Measurements from ENCODE around the gene ZNF521. TPM values are rescaled to one million over a fixed set of nuclear protein-coding genes. Genes with fewer than 3 reads are reported as not detected.
A peak's percentile ranks its signal among the peaks of the same experiment; 100 is the strongest.

Gene ZNF521
- total RNA-seq, 3 donors from 2014 or later, result 30.2 to 67.5 (median 51.8) TPM

DNA sequence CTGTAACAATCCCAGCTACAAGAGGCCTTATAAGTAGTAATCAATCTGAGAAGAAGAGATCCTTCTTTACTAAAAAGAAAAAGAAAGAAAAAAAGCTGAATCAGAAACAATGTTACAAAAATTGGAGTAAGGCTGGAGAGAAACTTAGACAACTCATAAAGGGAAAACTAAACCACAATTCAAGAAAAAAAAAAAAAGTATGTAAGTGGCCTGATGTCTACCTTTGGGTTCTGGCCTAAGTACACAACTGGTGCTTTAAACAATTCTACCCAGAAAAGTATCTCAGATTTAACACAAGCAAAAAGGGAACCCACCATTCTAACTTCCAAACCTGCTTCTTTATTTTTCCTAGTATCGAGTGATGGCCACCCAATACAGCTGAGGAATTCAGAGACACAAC, 45.3 kb downstream of the ZNF521 start:
- H3K36me3 ChIP-seq, result no peaks in the 10 kb centered on the region
- TF ChIP-seq, protein P1, sequence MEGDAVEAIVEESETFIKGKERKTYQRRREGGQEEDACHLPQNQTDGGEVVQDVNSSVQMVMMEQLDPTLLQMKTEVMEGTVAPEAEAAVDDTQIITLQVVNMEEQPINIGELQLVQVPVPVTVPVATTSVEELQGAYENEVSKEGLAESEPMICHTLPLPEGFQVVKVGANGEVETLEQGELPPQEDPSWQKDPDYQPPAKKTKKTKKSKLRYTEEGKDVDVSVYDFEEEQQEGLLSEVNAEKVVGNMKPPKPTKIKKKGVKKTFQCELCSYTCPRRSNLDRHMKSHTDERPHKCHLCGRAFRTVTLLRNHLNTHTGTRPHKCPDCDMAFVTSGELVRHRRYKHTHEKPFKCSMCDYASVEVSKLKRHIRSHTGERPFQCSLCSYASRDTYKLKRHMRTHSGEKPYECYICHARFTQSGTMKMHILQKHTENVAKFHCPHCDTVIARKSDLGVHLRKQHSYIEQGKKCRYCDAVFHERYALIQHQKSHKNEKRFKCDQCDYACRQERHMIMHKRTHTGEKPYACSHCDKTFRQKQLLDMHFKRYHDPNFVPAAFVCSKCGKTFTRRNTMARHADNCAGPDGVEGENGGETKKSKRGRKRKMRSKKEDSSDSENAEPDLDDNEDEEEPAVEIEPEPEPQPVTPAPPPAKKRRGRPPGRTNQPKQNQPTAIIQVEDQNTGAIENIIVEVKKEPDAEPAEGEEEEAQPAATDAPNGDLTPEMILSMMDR (IDR thresholded peaks at IDR 0.05), result no peak
- TF ChIP-seq POLR2A (IDR thresholded peaks at IDR 0.05), result no peak
- no peak for TF ChIP-seq POLR2AphosphoS5 (IDR thresholded peaks at IDR 0.05)
- no peaks in the 10 kb centered on the region for H3K9me3 ChIP-seq
- H3K4me1 ChIP-seq, result no peaks in the 10 kb centered on the region
- no peak overlapping the region for H3K4me3 ChIP-seq
- intact Hi-C loops (cut with DNase I; ENCODE audit: low total_unique reads), result no loop called here
- no peak overlapping the region for H3K27ac ChIP-seq
- DNase-seq (ENCODE audit: low spot score in 2 of 2), result no peak
- H3K27me3 ChIP-seq, result no peaks in the 10 kb centered on the region

DNA sequence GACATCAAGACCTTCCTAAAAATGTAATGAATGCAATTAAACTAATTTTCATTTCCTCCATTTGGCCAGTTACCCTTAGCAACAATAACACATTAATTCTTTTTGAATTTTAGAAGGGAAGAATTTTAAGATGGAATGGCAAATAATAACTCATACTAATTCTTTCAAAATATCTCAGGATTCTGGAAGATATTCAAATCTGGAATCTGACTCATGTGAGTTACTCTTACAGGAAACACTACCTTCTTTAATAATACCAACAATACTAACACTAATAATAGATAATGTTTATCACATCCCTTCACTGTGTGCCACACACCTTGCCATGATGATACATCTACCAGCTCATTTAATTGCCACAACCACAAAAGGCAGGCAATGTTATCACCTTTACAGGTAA, 46.4 kb downstream of the ZNF521 start:
- H3K4me3 ChIP-seq, result no peak overlapping the region
- H3K36me3 ChIP-seq, result no peaks in the 10 kb centered on the region
- H3K4me1 ChIP-seq, result no peaks in the 10 kb centered on the region
- intact Hi-C loops (cut with DNase I; ENCODE audit: low total_unique reads), result no loop called here
- TF ChIP-seq POLR2A (IDR thresholded peaks at IDR 0.05), result no peak
- no peak for TF ChIP-seq POLR2AphosphoS5 (IDR thresholded peaks at IDR 0.05)
- TF ChIP-seq, protein P1 (IDR thresholded peaks at IDR 0.05), result no peak
- no peaks in the 10 kb centered on the region for H3K9me3 ChIP-seq
- H3K27ac ChIP-seq, result no peak overlapping the region
- no peaks in the 10 kb centered on the region for H3K27me3 ChIP-seq
- no peak for DNase-seq (ENCODE audit: low spot score in 2 of 2)

DNA sequence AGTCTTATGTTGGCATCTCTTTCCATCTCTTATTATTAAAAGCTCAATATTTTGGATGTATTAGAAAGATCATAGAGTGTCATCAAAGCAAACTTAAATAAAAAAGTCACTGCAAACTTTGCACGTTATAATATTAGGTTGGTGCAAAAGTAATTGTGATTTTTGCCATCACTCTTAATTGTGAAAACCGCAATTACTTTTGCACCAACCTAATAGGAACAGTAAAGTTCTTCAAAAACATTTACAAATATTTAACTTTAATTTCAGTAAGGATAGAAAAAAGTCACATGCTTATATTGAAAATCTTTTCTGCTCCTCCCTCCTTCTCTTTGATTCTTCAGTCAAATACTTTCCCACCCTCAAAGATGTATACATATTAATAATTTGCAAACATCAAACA, 51.5 kb downstream of the ZNF521 start:
- Histone ChIP-seq H3K36me3 (no peaks in the 10 kb centered on the region), H3K4me3 (no peak overlapping the region), H3K4me1 (peaks cover 4 to 8% of the 10 kb centered on the region in 2 donors), H3K27me3 (no peaks in the 10 kb centered on the region), H3K27ac (no peak overlapping the region), H3K9me3 (no peaks in the 10 kb centered on the region)
- TF ChIP-seq, protein P1 (IDR thresholded peaks at IDR 0.05), result no peak
- intact Hi-C loops (cut with DNase I; ENCODE audit: low total_unique reads), result no loop called here
- no peak for DNase-seq (ENCODE audit: low spot score in 2 of 2)

DNA sequence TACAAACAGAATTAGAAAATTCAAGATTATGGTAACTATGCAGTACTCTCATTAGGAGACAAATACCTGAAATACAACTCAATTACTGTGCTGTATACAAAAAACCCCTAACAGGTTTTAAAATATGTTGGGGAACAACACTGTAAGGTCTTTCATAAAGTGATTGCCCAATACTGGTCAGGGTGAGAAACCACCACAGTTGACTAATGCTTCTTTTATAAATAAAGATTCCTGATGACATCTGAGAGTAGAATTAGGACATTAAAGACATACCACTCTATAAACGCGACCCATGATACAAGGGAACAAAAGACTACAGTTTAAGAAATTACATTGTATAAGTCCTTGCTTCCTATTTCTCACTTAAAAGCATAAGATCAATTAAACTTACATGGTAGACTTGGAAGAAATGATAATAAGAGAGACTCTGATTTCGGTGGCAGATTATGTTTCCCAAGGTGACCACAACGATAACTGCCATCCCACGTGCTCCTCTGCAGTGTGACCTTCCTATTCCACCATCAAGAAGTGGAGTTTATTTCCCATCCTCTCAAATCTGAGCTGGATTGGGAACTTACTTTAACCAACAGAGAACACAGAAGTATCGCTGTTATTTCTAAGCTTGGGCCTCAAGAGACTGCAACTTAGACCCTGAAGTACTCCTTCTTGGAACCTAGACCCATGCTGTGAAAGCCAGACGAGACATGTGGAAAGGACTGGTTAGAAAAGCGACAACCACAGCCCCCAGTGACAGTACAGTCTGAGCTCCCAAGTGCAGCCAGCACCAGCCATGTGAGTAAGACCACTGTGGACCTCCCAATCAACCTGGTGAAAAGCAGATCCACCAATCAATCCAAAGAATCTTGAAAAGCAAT, 52.3 kb downstream of the ZNF521 start:
- Histone ChIP-seq H3K27ac (peak overlapping the region; percentile 67 to 84), H3K27me3 (no peaks in the 10 kb centered on the region)
- intact Hi-C loops (cut with DNase I; ENCODE audit: low total_unique reads), result no loop called here

DNA sequence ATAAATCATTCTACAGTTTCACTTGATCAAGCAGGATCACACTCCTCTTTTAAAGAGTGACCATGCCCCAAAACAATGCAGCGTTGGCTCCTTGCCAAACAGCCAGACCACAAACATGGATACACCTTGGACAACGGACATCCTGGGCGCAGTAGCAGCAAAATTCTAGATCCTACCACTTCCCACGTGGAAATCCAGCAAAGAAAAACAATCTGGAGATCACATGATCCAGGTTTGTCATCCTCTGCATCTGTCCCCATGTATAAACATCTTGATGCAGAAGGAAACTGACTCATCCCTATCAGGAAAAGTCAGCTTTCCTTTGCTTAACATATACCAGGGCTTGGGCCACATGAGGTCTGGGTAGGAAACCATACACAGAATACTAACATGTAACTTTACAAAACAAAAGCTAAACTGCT, 53.1 kb downstream of the ZNF521 start:
- peak overlapping the region; percentile 67 to 84 for H3K27ac ChIP-seq
- no peaks in the 10 kb centered on the region for H3K9me3 ChIP-seq
- peaks cover 4 to 8% of the 10 kb centered on the region in 2 donors for H3K4me1 ChIP-seq
- H3K36me3 ChIP-seq, result no peaks in the 10 kb centered on the region
- H3K27me3 ChIP-seq, result no peaks in the 10 kb centered on the region
- intact Hi-C loops (cut with DNase I; ENCODE audit: low total_unique reads), result no loop called here
- DNase-seq (ENCODE audit: low spot score in 2 of 2), result peak in 1 of 2 donors; percentile 62
- TF ChIP-seq POLR2AphosphoS5 (IDR thresholded peaks at IDR 0.05) (peak; percentile 35 to 73 (median 46)), POLR2A (IDR thresholded peaks at IDR 0.05) (no peak)
- H3K4me3 ChIP-seq, result peak overlapping the region in 1 of 3 donors; percentile 8

More for the DNA sequence above, 52.3 kb downstream of the ZNF521 start:
- peak overlapping the region in 1 of 3 donors; percentile 8 for H3K4me3 ChIP-seq
- DNase-seq (ENCODE audit: low spot score in 2 of 2), result no peak
- H3K9me3 ChIP-seq, result no peaks in the 10 kb centered on the region
- no peak for TF ChIP-seq POLR2A (IDR thresholded peaks at IDR 0.05)
- TF ChIP-seq POLR2AphosphoS5 (IDR thresholded peaks at IDR 0.05), result no peak
- TF ChIP-seq, protein P1 (IDR thresholded peaks at IDR 0.05), result no peak
- peaks cover 4 to 8% of the 10 kb centered on the region in 2 donors for H3K4me1 ChIP-seq
- H3K36me3 ChIP-seq, result no peaks in the 10 kb centered on the region

All from breast epithelium (tissue), 4 donors.